Neural cell (in vitro differentiated cells): ENCODE data around the gene FREM2. TPM values are rescaled to one million over a fixed set of nuclear protein-coding genes. Genes with fewer than 3 reads are reported as not detected.
A peak's percentile ranks its signal among the peaks of the same experiment; 100 is the strongest.

Source experiments
- H2AFZ ChIP-seq: fragments of 200-600, 300-800 bp; sonication (generic), shearing (Covaris generic); 2 replicates; pipeline ENCODE4 v1.6.0; 2014; ENCODE audit warnings: low read depth, mild to moderate bottlenecking, antibody characterized with exemption, low read length, moderate library complexity
- H3F3A ChIP-seq: fragments of 200-600 bp; shearing (Covaris generic); 2 replicates; pipeline ENCODE4 v1.6.1; 2016; ENCODE audit warnings: mild to moderate bottlenecking, moderate library complexity, mixed read lengths, antibody characterized with exemption, low read length; ENCODE audit not compliant: insufficient read depth, poor library complexity, severe bottlenecking
- H3K27ac ChIP-seq: fragments of 200-600, 300-800 bp; sonication (generic), shearing (Covaris generic); 2 replicates; pipeline ENCODE4 v1.5.1; 2014; ENCODE audit warnings: mild to moderate bottlenecking, low read length, moderate library complexity
- H3K27me3 ChIP-seq: fragments of 300-800, 200-600 bp; sonication (generic), shearing (Covaris generic); 2 replicates; pipeline ENCODE4 v1.6.0; 2014; ENCODE audit warnings: mild to moderate bottlenecking, low read depth, low read length, moderate library complexity; ENCODE audit not compliant: insufficient read depth
- H3K36me3 ChIP-seq: fragments of 300-800, 200-600 bp; sonication (generic), shearing (Covaris generic); 2 replicates; pipeline ENCODE4 v1.5.1; 2014; ENCODE audit warnings: mild to moderate bottlenecking, antibody characterized with exemption, low read length, moderate library complexity; ENCODE audit not compliant: insufficient read depth
- H3K4me2 ChIP-seq: fragments of 300-800, 200-600 bp; sonication (generic), shearing (Covaris generic); 2 replicates; pipeline ENCODE4 v1.6.0; 2014; ENCODE audit warnings: mild to moderate bottlenecking, low read length
- H3K4me3 ChIP-seq: fragments of 300-800, 200-600 bp; sonication (generic), shearing (Covaris generic); 2 replicates; pipeline ENCODE4 v1.5.1; 2014; ENCODE audit warnings: mild to moderate bottlenecking, low read length, moderate library complexity
- H3K79me2 ChIP-seq: fragments of 200-600 bp; shearing (Covaris generic); replicated peaks from 2 replicates; pipeline ENCODE4 v1.6.0; 2014; ENCODE audit warnings: mild to moderate bottlenecking, low read length, moderate library complexity; ENCODE audit not compliant: insufficient read depth
- H3K9ac ChIP-seq: fragments of 300-800, 200-600 bp; sonication (generic), shearing (Covaris generic); 2 replicates; pipeline ENCODE4 v1.6.1; 2016; ENCODE audit warnings: mild to moderate bottlenecking, low read length, mixed read lengths
- H3K9me2 ChIP-seq: fragments of 200-600 bp; shearing (Covaris generic); 2 replicates; pipeline ENCODE4 v1.6.1; 2016; ENCODE audit warnings: mild to moderate bottlenecking, low read length, mixed read lengths; ENCODE audit not compliant: insufficient read depth
- H3K9me3 ChIP-seq: fragments of 200-600, 300-800 bp; sonication (generic), shearing (Covaris generic); 2 replicates; pipeline ENCODE4 v1.6.1; 2016; ENCODE audit warnings: mild to moderate bottlenecking, mixed run types, low read length, moderate library complexity, mixed read lengths
- H4K20me1 ChIP-seq: fragments of 200-600 bp; shearing (Covaris generic); 2 replicates; pipeline ENCODE4 v1.6.1; 2016; ENCODE audit warnings: mild to moderate bottlenecking, mixed run types; ENCODE audit not compliant: insufficient read depth
- EP300 ChIP-seq: fragments of 450-650 bp; conservative IDR thresholded peaks from 2 replicates; pipeline ENCODE4 v1.6.1; 2014; ENCODE audit warnings: antibody characterized with exemption, mild to moderate bottlenecking, moderate library complexity; ENCODE audit not compliant: poor library complexity, severe bottlenecking
- EZH2 ChIP-seq: fragments of 200-600, 300-800 bp; shearing (Covaris generic), sonication (generic); IDR thresholded peaks from 2 replicates; pipeline ENCODE4 v1.6.1; 2014; ENCODE audit warnings: antibody characterized with exemption, low read length, borderline replicate concordance, mild to moderate bottlenecking; ENCODE audit not compliant: insufficient read depth, poor library complexity, severe bottlenecking
- MXI1 ChIP-seq: fragments of 450-650 bp; conservative IDR thresholded peaks from 2 replicates; pipeline ENCODE4 v1.6.1; 2014; ENCODE audit warnings: antibody characterized with exemption, mild to moderate bottlenecking; ENCODE audit not compliant: poor library complexity, severe bottlenecking
- POLR2AphosphoS5 ChIP-seq: IDR thresholded peaks from 2 replicates; pipeline ENCODE4 v1.6.1; 2012
- RAD21 ChIP-seq: fragments of 450-650 bp; conservative IDR thresholded peaks from 2 replicates; pipeline ENCODE4 v1.6.1; 2014; ENCODE audit warnings: antibody characterized with exemption, mild to moderate bottlenecking, moderate library complexity
- SMC3 ChIP-seq: fragments of 450-650 bp; conservative IDR thresholded peaks from 2 replicates; pipeline ENCODE4 v1.6.1; 2014; ENCODE audit warnings: antibody characterized with exemption, mild to moderate bottlenecking, moderate library complexity; ENCODE audit not compliant: poor library complexity
- TAF1 ChIP-seq: IDR thresholded peaks from 2 replicates; pipeline ENCODE4 v1.6.1; 2012; ENCODE audit warnings: low read depth
- polyA plus RNA-seq: library from polyadenylated mRNA; depleted of rRNA; stranded (reverse); fragments of >200 nt; gene quantifications from 2 replicates; pipeline ENCODE4 v1.2.3, GENCODE V29; 2014
- TF ChIP-seq, protein P1 (sequence below): fragments of 450-650 bp; IDR thresholded peaks from 2 replicates; pipeline ENCODE4 v1.5.1; 2014; ENCODE audit warnings: antibody characterized with exemption, mild to moderate bottlenecking, moderate library complexity; ENCODE audit not compliant: poor library complexity, severe bottlenecking
- TF ChIP-seq, protein P2 (sequence below): IDR thresholded peaks from 2 replicates; pipeline ENCODE4 v1.6.1; 2012; ENCODE audit warnings: borderline replicate concordance

The FREM2 gene
- polyA plus RNA-seq, 1 donor from 2014 or later: 0.19 TPM

DNA sequence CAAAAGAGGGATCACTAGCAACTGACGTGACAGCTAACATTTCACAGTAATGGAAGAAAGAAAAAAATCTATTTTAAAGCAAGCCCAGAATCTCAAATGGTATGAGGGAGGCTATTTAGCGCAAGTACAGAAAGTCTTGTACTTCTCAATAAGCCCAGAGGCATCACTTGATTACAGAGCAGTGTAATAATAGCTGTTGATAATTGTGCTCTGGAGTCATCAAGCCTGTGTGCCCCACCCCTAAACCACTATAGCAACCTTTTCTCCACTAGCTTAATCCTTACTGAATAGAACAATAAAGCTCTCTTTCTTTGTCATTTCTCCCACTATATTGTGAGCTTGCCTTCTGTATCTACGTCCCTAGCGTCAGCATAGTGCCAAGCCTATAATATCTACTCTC lies 56.6 kb downstream of the FREM2 start:
- no peaks in the 10 kb centered on the region for H4K20me1 ChIP-seq
- TF ChIP-seq TAF1 (no peak), POLR2AphosphoS5 (no peak), SMC3 (no peak), EP300 (no peak), MXI1 (no peak), EZH2 (no peak), RAD21 (no peak)
- TF ChIP-seq, protein P1, sequence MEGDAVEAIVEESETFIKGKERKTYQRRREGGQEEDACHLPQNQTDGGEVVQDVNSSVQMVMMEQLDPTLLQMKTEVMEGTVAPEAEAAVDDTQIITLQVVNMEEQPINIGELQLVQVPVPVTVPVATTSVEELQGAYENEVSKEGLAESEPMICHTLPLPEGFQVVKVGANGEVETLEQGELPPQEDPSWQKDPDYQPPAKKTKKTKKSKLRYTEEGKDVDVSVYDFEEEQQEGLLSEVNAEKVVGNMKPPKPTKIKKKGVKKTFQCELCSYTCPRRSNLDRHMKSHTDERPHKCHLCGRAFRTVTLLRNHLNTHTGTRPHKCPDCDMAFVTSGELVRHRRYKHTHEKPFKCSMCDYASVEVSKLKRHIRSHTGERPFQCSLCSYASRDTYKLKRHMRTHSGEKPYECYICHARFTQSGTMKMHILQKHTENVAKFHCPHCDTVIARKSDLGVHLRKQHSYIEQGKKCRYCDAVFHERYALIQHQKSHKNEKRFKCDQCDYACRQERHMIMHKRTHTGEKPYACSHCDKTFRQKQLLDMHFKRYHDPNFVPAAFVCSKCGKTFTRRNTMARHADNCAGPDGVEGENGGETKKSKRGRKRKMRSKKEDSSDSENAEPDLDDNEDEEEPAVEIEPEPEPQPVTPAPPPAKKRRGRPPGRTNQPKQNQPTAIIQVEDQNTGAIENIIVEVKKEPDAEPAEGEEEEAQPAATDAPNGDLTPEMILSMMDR: no peak
- TF ChIP-seq, protein P2, sequence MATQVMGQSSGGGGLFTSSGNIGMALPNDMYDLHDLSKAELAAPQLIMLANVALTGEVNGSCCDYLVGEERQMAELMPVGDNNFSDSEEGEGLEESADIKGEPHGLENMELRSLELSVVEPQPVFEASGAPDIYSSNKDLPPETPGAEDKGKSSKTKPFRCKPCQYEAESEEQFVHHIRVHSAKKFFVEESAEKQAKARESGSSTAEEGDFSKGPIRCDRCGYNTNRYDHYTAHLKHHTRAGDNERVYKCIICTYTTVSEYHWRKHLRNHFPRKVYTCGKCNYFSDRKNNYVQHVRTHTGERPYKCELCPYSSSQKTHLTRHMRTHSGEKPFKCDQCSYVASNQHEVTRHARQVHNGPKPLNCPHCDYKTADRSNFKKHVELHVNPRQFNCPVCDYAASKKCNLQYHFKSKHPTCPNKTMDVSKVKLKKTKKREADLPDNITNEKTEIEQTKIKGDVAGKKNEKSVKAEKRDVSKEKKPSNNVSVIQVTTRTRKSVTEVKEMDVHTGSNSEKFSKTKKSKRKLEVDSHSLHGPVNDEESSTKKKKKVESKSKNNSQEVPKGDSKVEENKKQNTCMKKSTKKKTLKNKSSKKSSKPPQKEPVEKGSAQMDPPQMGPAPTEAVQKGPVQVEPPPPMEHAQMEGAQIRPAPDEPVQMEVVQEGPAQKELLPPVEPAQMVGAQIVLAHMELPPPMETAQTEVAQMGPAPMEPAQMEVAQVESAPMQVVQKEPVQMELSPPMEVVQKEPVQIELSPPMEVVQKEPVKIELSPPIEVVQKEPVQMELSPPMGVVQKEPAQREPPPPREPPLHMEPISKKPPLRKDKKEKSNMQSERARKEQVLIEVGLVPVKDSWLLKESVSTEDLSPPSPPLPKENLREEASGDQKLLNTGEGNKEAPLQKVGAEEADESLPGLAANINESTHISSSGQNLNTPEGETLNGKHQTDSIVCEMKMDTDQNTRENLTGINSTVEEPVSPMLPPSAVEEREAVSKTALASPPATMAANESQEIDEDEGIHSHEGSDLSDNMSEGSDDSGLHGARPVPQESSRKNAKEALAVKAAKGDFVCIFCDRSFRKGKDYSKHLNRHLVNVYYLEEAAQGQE: no peak
- H3K9me2 ChIP-seq: no peaks in the 10 kb centered on the region
- peak overlapping the region; percentile 51 for H2AFZ ChIP-seq
- no peak overlapping the region for H3K9ac ChIP-seq
- no peaks in the 10 kb centered on the region for H3F3A ChIP-seq
- no peaks in the 10 kb centered on the region for H3K27me3 ChIP-seq
- no peak overlapping the region for H3K4me2 ChIP-seq
- no peaks in the 10 kb centered on the region for H3K36me3 ChIP-seq
- no peak overlapping the region for H3K27ac ChIP-seq
- no peaks in the 10 kb centered on the region for H3K9me3 ChIP-seq
- H3K79me2 ChIP-seq: no peaks in the 10 kb centered on the region
- no peak overlapping the region for H3K4me3 ChIP-seq

DNA sequence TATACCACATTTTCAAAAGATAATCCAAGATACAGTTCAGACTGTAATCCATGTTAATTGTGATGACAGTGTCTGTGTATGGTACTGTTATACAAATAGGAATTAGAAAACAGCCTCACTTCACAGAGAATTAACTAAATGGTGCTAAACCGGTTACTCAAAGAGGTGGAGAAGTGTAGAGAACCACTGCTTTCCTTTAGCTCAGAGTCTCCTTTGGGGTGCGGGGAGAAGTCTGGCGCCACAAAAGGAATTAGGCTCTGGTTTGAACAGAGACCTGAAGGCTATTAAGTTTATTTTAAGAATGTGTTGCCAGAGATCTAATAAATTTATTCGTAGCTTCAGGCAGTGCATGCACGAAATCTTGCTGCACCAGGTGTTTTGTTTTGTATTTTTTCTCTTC lies 65.8 kb downstream of the FREM2 start:
- Histone ChIP-seq H2AFZ (no peak overlapping the region), H3K9me3 (no peaks in the 10 kb centered on the region), H3K4me3 (no peak overlapping the region), H3F3A (no peaks in the 10 kb centered on the region), H3K36me3 (no peaks in the 10 kb centered on the region), H4K20me1 (no peaks in the 10 kb centered on the region), H3K9me2 (no peaks in the 10 kb centered on the region), H3K9ac (no peak overlapping the region), H3K4me2 (no peak overlapping the region), H3K79me2 (no peaks in the 10 kb centered on the region), H3K27ac (no peak overlapping the region), H3K27me3 (no peaks in the 10 kb centered on the region)
- TF ChIP-seq, protein P1: no peak
- TF ChIP-seq RAD21 (no peak), EZH2 (no peak), EP300 (no peak), POLR2AphosphoS5 (no peak), TAF1 (no peak), MXI1 (no peak), SMC3 (no peak)
- TF ChIP-seq, protein P2: no peak
